Cortex of kidney (tissue), 1 donor: ENCODE results near the gene ZNF670.
"Not testable (repeated sequence)": the region's sequence is repeated elsewhere in the genome, so short reads cannot be mapped to it uniquely, and the experiment has no call there.

ENCODE experiments used
- DNase-seq: peaks from one replicate; lab custom pipeline; 2025; lab: John Stamatoyannopoulos, UW

ZNF670 gene

DNA sequence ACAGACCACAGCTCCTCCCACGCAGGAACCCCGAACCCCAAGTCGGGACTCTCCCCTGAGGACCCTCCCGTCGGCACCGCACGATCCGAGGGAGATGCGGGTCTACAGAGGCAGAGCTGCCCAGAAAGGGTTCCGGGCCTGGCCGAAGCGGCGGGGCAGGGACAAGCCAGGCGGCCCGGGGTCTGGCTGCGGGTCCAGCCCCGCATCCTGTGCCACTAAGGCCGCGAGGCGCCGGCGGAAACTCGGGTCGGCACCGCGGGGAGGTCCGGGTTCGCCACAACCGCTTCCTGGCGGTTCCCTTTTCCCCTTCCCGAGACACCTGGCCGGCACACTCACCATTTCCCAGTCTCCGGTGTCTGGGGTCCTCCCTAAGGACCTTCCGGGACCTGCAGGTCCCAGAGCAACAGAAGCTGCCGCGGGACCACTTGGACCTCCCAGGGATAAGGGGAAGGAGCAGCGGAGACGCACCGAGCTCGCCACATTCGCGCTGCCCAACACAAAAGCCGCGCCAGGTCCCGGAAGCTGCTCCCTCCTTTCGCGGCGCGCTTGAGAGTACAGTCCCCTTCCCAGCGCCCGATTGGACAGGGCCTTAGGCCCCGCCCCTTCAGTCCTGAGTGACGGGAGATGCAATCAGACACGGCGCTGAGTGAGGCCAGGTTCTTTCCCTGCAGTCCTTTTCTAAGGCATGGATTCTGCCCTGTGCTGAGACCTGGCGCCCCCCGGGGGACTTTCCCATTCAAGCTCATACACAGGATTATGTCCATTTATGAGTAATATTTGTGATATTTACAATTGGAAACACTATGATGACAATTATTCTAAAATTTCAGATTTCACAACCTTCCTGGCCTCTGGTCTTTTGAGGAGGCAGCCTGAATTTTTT lies at the start of gene ZNF670:
Gene ZNF670, minus strand, starts transcription at position 554 of the 883 bp plus-strand sequence. Its CDS starts 215 bp downstream, at position 339.
- DNase-seq, result no peak

DNA sequence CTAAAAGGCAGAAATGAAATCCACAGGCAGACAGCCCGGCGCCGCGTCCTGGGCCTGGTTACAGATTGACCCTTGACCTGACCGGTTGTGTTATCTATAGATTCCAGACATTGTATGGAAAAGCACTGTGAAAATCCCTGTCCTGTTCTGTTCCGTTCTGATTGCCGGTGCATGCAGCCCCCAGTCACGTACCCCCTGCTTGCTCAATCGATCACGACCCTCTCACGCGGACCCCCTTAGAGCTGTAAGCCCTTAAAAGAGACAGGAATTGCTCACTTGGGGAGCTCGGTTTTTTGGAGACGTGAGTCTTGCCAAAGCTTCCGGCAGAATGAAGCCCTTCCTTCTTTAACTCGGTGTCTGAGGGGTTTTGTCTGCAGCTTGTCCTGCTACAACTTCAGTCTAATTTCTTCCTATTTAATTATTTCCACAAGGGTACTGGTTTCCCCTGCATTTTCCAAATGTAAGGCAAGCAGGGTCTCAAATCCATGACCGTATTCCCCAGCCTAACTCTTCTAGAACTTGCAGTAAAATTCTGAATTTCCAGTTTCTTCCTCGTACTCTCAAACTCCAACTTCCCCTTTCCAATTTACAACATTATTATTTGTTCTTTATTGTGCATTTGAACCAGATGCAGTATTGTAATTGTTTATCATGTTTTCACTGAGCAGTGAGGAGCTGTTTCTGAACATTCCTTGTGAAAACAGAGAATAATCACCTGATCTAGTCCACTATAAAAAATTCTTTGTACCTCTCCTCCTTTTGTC lies 49.1 kb upstream of the ZNF670 start:
- not testable (repeated sequence) for DNase-seq

DNA sequence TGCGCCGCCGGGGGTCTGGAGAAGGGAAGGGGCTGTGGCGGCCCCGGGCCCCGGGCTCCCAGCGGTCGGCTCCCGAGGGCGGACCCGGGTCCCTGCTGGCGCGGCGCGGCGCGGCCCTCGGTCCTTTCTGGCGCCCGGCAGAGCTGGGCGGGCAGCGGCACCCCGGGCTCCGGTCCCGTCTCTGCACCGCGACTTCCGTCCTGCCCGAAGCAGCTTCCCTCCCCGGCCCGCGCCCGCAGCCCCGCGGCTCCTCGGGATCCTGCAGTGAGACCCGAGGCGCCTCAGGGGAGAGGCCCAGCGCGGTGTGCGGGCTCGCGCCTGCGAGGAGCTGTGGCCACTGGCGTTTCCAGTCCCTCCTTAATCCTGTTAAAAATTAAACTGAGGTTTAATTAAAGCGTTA lies 48.0 kb upstream of the ZNF670 start:
- not testable (repeated sequence) for DNase-seq

DNA sequence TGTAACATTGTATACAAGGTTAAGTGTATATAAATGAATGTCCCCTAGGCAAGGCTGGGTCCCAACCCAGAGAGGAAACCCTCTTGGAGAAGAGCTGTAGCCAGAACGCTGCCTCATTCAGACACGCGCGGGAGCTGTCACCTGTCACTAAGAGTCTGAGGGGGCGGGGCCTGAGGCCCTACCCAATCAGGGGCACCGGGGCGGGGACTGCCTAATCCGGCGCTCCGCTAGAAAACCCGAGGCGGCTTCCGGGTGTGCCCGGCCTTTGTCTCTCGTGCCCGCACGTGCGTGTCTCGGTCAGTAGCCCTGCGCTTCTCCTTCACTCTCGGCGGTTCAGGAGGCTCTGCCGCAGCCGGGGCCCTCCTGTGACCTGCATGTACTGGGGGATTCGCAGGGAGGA lies 47.6 kb upstream of the ZNF670 start:
- not testable (repeated sequence) for DNase-seq

DNA sequence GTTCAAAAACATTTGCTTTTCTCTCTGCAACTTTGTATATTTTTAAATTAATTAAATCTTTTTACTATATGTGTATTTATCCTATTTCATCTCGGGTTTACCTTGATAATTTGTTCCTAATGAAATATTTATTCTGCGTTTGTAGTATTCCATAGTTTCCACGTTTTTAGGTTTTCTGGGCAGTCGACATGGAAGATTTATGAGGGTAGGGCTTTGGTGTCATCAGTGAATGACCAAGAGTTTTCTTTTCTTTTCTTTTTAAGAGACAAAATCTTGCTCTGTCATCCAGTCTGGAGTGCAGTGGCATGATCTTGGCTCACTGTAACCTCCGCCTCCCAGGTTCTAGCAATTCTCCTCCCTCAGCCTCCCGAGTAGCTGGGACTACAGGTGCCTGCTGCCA lies 42.8 kb upstream of the ZNF670 start:
- DNase-seq, result no peak

DNA sequence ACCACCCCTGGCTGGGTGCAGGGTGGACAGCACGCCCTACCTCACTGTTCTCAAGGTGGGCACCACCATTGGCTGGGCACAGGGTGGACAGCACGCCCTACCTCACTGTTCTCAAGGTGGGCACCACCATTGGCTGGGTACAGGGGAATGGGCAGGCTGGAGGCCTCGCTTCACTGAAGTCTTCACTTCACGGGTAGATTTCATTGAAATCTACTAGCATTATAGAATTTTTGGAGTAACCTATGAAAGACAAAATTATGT lies 41.7 kb upstream of the ZNF670 start:
- DNase-seq, result not testable (repeated sequence)

DNA sequence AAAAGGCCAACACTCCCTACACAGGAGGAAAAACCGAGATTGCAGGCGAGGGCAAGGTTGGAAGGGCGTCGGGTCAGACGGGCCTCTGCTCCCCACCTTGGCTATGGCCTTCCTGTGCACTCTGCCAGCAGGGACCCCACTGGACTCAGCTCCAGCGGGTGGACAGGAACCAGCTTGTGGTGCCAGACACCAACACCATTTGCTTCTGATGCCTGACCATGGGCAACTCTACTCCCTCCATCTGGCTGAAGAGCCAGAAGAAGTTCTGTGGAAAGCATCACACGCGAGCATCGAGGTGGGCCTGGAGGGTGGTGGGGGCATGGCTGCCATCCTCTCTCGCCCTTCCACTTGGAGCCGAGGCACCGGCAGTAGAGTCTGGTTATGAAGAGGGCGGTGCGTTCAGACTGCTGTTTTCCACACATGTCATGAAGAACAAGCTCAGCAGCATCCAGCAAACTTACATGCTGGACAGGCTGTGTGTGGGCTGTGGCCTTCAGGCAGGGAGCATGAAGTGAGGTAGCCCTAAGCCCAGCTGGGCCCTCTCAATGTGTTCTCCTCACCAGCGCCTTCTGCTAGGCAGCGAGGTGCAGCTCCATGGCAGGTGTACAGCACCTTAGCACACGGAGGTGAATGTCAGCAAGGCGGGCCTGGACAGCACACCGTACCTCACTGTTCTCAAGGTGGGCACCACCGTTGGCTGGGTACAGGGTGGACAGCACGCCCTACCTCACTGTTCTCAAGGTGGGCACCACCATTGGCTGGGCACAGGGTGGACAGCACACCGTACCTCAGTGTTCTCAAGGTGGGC lies 41.2 kb upstream of the ZNF670 start:
- no peak for DNase-seq

DNA sequence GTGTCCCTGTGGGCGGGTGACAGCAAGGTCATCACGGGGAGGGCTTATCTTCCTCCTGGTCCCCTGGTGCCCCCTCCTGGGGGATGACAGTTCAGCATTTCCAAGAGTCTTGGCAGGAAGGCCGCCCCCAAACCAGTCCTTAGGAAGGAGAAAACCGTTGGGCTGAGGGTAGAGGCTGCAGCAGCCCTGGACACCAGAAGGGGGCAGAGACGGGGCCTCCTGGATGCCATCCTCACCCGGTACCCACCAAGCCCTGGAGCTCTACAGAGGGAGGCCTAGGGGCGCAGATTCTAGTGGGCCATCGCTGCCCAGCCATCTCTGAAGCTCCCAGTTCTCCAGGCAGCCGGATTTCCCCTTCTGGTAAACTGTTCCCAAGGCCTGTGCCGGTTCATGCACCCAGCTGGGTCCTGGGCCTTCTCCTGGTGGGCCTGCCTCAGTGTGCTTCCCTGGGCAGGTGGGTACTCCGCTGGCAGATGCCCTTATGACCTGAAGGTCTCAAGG lies 40.4 kb upstream of the ZNF670 start:
- no peak for DNase-seq

DNA sequence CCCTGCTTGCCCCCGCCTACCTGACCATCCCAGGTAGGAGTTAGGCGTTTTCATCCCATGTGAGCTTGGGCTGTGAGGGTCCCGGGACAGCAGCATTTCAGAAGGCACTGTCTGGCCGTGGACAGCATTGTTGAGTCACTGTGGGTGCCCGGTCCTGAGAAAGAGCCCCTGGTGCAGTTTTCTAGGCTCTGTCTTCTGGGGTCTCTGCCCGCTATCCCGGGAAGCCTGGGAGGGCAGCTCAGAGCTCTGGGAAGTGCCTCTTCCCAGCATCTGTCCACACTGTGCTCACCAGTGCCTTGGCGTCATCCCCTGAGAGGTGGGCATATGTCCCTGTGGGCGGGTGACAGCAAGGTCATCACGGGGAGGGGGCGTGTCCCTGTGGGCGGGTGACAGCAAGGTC lies 36.9 kb upstream of the ZNF670 start:
- no peak for DNase-seq

DNA sequence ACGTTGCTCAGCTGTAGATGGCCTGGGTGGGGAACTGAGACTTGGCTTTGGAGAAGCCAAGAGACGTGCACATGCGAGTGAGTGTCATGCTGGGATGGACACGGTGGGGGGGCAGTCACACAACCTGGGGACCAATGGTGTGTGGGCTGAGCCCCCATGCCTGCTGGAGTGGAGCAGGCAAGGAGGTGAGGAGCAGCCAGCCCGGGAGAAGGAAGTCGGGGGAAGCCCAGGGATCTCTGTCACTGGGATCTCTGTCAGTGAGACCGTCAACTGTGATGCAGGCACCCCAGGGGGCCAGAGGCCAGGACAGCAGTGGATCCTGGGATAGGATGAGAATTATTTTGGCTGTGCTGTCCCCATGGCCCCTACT lies 36.5 kb upstream of the ZNF670 start:
- no peak for DNase-seq

DNA sequence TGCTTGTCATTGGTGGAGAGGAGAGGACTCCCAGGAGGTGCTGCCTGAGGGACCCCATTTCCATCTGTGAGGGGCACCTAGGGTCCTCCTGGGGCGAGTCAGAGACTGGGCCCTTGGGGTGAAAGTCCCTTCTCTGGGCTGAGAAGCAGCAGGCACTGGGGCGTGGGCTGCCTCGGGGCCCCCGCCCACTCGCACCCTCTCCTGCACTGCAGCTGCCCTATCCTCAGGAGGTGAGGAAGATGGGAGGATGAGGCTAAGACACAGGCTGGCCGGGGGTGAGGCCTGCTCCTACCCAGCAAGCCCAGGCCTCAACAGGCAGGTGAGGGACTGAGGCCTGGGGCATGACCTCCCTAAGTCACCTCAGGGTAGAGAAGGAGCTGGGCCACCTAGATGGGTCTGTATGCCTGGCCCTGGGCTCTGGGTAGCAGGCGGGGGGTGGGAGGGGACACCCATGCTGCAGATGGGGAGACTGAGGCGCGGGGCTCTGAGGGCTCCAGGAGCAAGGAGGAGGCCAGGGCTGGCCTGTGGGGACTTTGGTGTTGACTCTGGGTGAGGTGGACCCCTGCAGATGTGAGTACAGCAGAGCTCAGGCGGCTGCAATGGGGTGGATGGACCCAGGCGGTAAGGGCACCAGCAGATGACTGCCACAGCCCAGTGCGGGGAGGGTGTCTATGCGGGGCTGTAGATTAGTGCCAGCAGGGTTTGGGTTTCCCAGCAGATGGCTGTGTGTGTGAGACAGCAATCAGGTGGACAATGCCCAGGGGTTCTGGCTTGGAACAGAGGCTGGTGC lies 35.9 kb upstream of the ZNF670 start:
- DNase-seq, result no peak

DNA sequence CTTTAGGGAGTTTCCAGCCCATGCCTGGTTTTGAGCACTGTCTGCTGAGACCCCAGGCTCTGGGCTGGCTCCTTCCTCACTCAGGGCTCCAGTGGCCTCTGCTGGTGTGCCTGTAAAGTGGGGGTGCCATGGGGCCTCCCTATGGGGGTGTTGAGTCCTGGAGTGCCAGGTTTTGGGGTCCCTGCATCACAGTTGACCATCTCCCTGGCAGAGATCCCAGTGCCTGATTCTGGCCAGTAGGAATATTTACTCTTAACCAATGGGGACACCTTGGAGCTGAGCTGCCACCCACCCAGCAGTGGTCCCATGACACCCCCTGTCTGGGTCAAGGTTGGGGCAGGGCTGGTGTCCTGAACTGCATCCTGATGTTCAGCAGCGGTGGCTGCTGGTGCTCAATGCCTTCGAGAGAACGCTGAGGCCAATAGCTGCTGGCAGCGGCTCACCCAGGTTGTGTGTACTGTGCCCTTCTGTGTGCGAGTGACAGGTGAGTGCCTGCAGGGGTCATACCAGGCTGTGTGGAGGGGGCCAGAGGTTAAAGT lies 35.2 kb upstream of the ZNF670 start:
- no peak for DNase-seq

DNA sequence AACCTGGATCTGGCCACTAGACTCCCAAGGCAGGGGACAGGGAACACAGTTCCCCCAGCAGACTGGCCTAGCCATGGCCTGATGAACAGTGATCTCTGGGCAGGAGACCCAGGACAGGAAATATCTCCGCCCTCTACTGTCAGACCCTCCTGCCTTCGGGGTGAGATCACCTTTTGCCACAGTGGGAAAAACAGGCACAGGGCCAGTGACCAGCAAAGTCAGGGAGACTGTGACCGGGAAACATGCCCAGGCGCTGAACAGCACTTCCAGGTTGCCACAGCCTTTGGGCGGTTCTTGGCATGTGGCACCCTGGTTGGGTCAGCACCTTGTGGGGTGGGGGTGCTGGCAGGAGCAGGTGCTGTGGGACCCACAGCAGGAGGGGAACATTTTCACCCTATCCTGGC lies 34.5 kb upstream of the ZNF670 start:
- no peak for DNase-seq

DNA sequence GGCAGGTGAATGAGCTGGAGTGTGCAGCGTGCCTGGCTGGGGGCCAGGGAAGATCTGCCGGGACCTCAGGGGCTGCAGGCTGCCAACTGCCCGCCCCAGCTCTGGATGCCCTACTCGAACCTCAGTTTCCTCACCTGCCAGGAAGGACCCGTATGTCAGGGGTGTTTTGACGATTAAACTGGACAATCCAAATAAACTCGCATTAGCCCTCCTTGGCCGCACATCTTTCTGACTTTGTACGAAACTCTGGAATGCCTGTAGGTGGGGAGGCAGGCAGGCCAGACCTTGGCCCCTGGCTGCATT lies 33.8 kb upstream of the ZNF670 start:
- no peak for DNase-seq

DNA sequence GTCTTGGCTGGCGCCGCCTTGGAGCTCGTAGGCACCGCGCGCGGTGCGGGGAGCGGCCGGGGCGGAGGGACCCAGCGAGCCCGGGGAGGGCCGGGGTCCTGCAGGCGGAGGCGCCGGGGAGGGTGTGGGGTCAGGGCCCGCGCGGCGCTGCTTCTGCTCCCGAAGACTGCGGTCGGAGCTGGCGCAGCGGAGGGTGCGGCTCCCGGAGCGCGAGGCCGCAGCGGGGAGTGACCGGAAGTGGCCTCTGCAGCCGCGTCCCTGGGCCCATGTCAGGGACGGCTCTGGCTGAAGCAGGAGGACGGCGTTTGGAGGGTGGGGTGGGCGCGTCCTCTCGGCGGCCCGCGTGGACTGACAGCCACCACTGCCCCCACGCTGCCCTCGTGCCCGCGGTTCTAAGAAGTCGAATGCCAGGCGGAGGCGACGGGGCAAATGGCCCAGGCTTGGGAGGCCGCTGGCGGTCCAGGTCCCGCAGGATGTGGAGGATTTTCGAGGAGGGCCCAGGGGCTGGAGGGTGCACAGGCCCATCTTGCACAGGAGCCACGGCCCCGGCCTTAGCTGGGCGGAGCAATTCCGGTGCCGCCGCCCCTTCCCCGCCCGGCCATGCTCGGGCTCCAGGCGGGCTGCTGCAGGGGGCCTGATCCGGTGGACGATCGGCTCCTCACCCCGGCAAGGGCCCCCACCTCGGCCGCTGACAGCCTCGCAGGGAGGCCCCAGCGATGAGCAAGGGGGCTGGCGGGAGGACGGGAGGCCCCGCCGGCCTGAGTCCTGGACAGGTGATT lies 33.3 kb upstream of the ZNF670 start:
- no peak for DNase-seq

DNA sequence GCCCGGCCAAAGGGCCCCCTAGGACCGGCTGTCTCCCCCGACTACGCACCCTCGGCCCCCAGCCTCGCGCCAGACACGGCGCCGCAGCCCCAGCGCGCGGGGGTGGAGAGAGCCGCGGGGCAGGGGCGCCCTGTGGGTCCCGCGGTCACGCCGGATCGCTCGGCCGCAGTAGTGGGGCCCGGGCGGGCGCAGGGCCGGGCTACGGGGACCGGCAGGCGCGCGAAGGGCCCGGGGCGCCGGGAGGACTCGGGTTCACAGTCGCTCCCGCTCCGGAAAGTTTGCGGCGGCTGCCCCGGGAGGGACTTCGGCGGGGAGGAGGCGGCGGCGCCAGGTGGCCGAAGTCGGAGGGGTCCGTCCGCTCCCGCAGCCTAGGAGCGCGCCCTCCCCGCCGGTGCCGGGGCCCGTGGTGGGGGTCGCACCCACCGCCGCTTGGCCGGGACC lies 32.7 kb upstream of the ZNF670 start:
- DNase-seq, result no peak

DNA sequence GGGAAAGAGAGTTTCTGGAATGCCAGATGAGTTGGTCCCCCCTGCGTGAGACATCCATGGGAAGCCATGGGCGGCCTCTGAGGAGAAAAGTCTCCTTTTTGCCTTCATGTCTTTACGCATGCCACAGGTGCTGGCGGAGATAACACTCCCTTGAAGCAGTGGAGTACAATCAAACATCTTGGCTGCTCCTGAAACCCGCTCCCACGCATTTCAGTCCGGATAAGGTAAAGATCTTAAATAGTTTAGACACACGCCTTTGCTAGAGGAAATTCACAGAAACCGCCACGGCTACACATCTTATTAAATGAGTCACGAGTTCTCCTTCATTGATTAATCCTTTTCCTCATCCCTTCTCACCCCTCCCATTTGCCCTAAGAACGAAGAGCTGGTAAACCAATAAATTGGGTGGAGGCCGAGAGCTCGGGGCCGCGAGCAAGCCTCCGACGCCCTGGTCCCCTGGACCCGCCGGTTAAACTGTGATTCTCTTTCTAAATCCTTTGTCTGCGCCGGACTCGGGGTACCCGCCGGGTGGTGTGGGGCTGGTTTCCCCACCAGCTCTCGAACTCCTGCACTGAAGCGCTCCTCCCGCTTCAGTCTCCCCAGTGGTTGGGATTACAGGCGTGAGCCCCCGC lies 32.1 kb upstream of the ZNF670 start:
- no peak for DNase-seq

DNA sequence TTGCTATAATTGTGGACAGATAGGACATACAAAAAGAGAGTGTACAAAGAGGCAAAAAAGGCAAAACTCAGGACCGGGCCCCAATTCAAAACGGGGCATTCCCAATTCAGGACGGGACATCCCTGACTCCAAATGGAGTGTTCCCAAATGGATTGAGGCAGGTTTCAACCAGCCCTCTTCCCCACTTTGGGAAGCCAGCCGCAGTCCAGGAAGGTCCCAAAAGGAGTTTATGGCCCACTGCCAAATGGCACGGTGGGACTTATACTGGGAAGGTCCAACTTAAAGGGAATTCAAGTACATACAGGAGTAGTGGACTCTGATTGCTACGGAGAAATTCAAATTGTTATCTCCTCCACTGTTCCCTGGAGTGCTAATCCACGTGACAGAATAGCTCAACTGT lies 29.1 kb upstream of the ZNF670 start:
- no peak for DNase-seq

DNA sequence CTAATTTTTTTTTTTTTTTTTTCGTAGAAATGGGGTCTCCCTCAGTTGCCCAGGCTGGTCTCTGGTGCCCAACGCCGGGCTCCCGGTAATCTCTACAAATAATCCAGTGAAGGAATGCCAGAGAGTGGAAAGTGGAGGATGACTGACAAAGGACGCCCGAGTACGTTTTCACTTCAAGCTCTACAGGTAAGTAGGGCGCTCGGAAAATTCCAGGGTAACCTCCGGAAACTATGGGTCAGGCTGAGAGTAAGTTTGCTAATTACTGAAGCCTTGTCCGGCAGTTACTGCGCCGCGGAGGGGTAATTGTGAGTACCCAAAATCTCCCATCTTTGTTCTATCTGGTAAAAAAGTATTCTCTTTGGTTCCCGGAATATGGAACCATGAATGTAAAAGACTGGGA lies 27.4 kb upstream of the ZNF670 start:
- no peak for DNase-seq

DNA sequence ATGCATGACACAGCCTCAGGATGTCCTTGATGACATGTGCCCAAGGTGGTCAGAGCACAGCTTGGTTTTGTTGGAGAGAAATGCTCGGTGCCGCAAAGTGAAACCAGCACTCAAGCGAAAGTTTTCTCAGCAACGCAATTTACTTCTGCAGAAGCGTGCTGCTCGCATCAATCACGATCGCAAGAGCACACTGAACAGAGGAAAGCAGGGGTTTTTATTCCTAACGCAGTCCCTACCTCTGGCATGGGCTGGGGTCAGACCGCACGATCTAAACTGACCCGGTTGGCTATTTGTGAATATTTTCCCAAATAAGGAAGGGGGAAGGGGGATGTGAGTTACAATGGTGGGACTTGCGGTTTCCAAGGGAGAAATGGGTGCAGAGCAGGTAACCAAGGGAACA lies 26.4 kb upstream of the ZNF670 start:
- DNase-seq, result no peak
